IMR-90 (cell line): ENCODE data around the gene KRTAP20-1. TPM values are rescaled to one million over a fixed set of nuclear protein-coding genes. Genes with fewer than 3 reads are reported as not detected.

Source experiments
- ATAC-seq: fragments of 200-7000 bp; cut with Tn5 transposase; 2 replicates; pipeline ENCODE4 v1.9.1; 2020; ENCODE audit warnings: low read depth, mild to moderate bottlenecking, moderate library complexity
- BruUV-seq: library from RNA; stranded (reverse); fragments of 400-500 nt; replicated peaks from 2 replicates; lab custom pipeline; 2021; lab: Mats Ljungman, UMichigan
- CTCF ChIA-PET: fragments of 300-600 bp; formaldehyde crosslinking; extraction: SDS; loops from one replicate; lab custom pipeline; 2021; ENCODE audit warnings: antibody characterized with exemption; lab: Yijun Ruan, JAX
- POLR2A ChIA-PET: fragments of 300-600 bp; sonication (Branson Sonifier 250); formaldehyde crosslinking; loops from one replicate; lab custom pipeline; 2022; ENCODE audit warnings: antibody characterized with exemption; ENCODE audit not compliant: unreplicated experiment; lab: Charles Lee
- DNase-seq: peaks from one replicate; pipeline ENCODE4 v3.0.0; 2013
- H2AFZ ChIP-seq: replicated peaks from 2 replicates; pipeline ENCODE3; 2013; ENCODE audit warnings: low read length, mild to moderate bottlenecking; ENCODE audit not compliant: poor library complexity
- H2AK5ac ChIP-seq: 2 replicates; pipeline ENCODE4 v1.6.1; 2013; ENCODE audit warnings: low read depth, low read length, inconsistent platforms
- H2AK9ac ChIP-seq: replicated peaks from 2 replicates; pipeline ENCODE3; 2013; ENCODE audit warnings: mild to moderate bottlenecking, low read depth, low read length, moderate library complexity; ENCODE audit not compliant: poor library complexity
- H2BK120ac ChIP-seq: 2 replicates; pipeline ENCODE4 v1.6.1; 2013; ENCODE audit warnings: low read depth, low read length, inconsistent platforms
- H2BK15ac ChIP-seq: 3 replicates; pipeline ENCODE4 v1.6.1; 2013; ENCODE audit warnings: low read depth, low read length, inconsistent platforms
- H2BK20ac ChIP-seq: 2 replicates; pipeline ENCODE4 v1.6.1; 2013; ENCODE audit warnings: low read depth, mild to moderate bottlenecking, inconsistent platforms, low read length, moderate library complexity
- H2BK5ac ChIP-seq: 2 replicates; pipeline ENCODE4 v1.6.1; 2013; ENCODE audit warnings: mild to moderate bottlenecking, low read depth, low read length, inconsistent platforms; ENCODE audit not compliant: poor library complexity, severe bottlenecking
- H3K14ac ChIP-seq: replicated peaks from 2 replicates; pipeline ENCODE4 v1.6.1; 2013; ENCODE audit warnings: low read depth, low read length, inconsistent platforms
- H3K18ac ChIP-seq: 2 replicates; pipeline ENCODE4 v1.6.1; 2013; ENCODE audit warnings: low read depth, low read length, control low read depth
- H3K23ac ChIP-seq: 2 replicates; pipeline ENCODE4 v1.6.1; 2013; ENCODE audit warnings: low read depth, low read length, inconsistent platforms
- H3K27ac ChIP-seq: 2 replicates; pipeline ENCODE4 v1.5.1; 2013; ENCODE audit warnings: mild to moderate bottlenecking, control low read depth, low read length; ENCODE audit not compliant: insufficient read depth
- H3K27me3 ChIP-seq: 2 replicates; pipeline ENCODE4 v1.6.1; 2013; ENCODE audit warnings: low read length; ENCODE audit not compliant: control insufficient read depth, insufficient read depth
- H3K36me3 ChIP-seq: 2 replicates; pipeline ENCODE4 v1.6.1; 2013; ENCODE audit warnings: low read length, mixed read lengths; ENCODE audit not compliant: control insufficient read depth, insufficient read depth
- H3K4ac ChIP-seq: 2 replicates; pipeline ENCODE4 v1.6.1; 2013; ENCODE audit warnings: low read depth, low read length, inconsistent platforms
- H3K4me1 ChIP-seq: 2 replicates; pipeline ENCODE4 v1.6.1; 2013; ENCODE audit warnings: low read length, mixed read lengths; ENCODE audit not compliant: control insufficient read depth, insufficient read depth
- H3K4me2 ChIP-seq: 2 replicates; pipeline ENCODE4 v1.6.1; 2013; ENCODE audit warnings: low read depth, mild to moderate bottlenecking, control low read depth, low read length, moderate library complexity
- H3K4me3 ChIP-seq: 2 replicates; pipeline ENCODE4 v1.5.1; 2013; ENCODE audit warnings: low read depth, mild to moderate bottlenecking, control low read depth, low read length, moderate library complexity; ENCODE audit not compliant: insufficient read depth
- H3K56ac ChIP-seq: 2 replicates; pipeline ENCODE4 v1.6.1; 2013; ENCODE audit warnings: low read length, inconsistent platforms; ENCODE audit not compliant: insufficient read depth; ENCODE audit errors: extremely low read depth
- H3K79me1 ChIP-seq, 2 experiments: 2 replicates each; pipeline ENCODE4 v1.6.1; 2013; ENCODE audit warnings: low read length in 2 of 2, inconsistent platforms in 1 of 2, low read depth in 1 of 2
- H3K9ac ChIP-seq: 2 replicates; pipeline ENCODE4 v1.6.1; 2013; ENCODE audit warnings: low read depth, low read length, control low read depth
- H3K9me1 ChIP-seq: 2 replicates; pipeline ENCODE4 v1.6.1; 2013; ENCODE audit warnings: low read length, inconsistent platforms; ENCODE audit not compliant: insufficient read depth
- H3K9me3 ChIP-seq: 2 replicates; pipeline ENCODE4 v1.6.1; 2013; ENCODE audit warnings: low read length; ENCODE audit not compliant: control insufficient read depth, insufficient read depth
- H4K20me1 ChIP-seq: 2 replicates; pipeline ENCODE4 v1.6.1; 2013; ENCODE audit warnings: low read length, inconsistent platforms; ENCODE audit not compliant: insufficient read depth
- H4K5ac ChIP-seq: 2 replicates; pipeline ENCODE4 v1.6.1; 2013; ENCODE audit warnings: mild to moderate bottlenecking, low read depth, low read length, control low read depth
- H4K8ac ChIP-seq, 2 experiments: 2 replicates each; pipeline ENCODE4 v1.6.1; 2013; ENCODE audit warnings: low read depth in 2 of 2, low read length in 2 of 2, control low read depth in 1 of 2, inconsistent platforms in 1 of 2
- H4K91ac ChIP-seq: 2 replicates; pipeline ENCODE4 v1.6.1; 2013; ENCODE audit warnings: low read depth, low read length, inconsistent platforms; ENCODE audit not compliant: insufficient read depth
- BHLHE40 ChIP-seq: fragments of 150-350 bp; IDR thresholded peaks from 2 replicates; pipeline ENCODE4 v1.6.1; 2016; ENCODE audit warnings: mild to moderate bottlenecking, low read depth, low read length
- CEBPB ChIP-seq: IDR thresholded peaks from 2 replicates; pipeline ENCODE4 v1.6.1; 2012; ENCODE audit warnings: low read depth, low read length, improper control_type of control experiment
- CHD1 ChIP-seq: IDR thresholded peaks from 2 replicates; pipeline ENCODE4 v1.6.1; 2012; ENCODE audit warnings: low read depth, low read length, improper control_type of control experiment
- FOS ChIP-seq: fragments of 150-350 bp; IDR thresholded peaks from 2 replicates; pipeline ENCODE4 v1.6.1; 2016; ENCODE audit warnings: low read depth, low read length
- MAFK ChIP-seq: IDR thresholded peaks from 2 replicates; pipeline ENCODE4 v1.6.1; 2012; ENCODE audit warnings: low read depth, low read length, improper control_type of control experiment
- MAZ ChIP-seq: IDR thresholded peaks from 2 replicates; pipeline ENCODE4 v1.6.1; 2012; ENCODE audit warnings: low read depth, mild to moderate bottlenecking, low read length, improper control_type of control experiment, moderate library complexity, borderline replicate concordance
- MXI1 ChIP-seq: IDR thresholded peaks from 2 replicates; pipeline ENCODE4 v1.6.1; 2012; ENCODE audit warnings: low read depth, mild to moderate bottlenecking, low read length, moderate library complexity, borderline replicate concordance
- NFE2L2 ChIP-seq: fragments of 150-350 bp; IDR thresholded peaks from 2 replicates; pipeline ENCODE4 v1.6.1; 2016; ENCODE audit warnings: low read depth, mild to moderate bottlenecking, low read length
- POLR2A ChIP-seq: IDR thresholded peaks from 2 replicates; pipeline ENCODE4 v1.6.1; 2012; ENCODE audit warnings: mild to moderate bottlenecking, low read depth, low read length
- RAD21 ChIP-seq: IDR thresholded peaks from 2 replicates; pipeline ENCODE4 v1.6.1; 2012; ENCODE audit warnings: low read length, improper control_type of control experiment
- RCOR1 ChIP-seq: IDR thresholded peaks from 2 replicates; pipeline ENCODE4 v1.6.1; 2012; ENCODE audit warnings: mild to moderate bottlenecking, low read length, improper control_type of control experiment; ENCODE audit not compliant: insufficient replicate concordance
- RFX5 ChIP-seq: IDR thresholded peaks from 2 replicates; pipeline ENCODE4 v1.8.0; 2012; ENCODE audit warnings: low read depth, mild to moderate bottlenecking, low read length, moderate library complexity
- SMC3 ChIP-seq: fragments of 150-350 bp; IDR thresholded peaks from 2 replicates; pipeline ENCODE4 v1.6.1; 2016; ENCODE audit warnings: low read depth, mild to moderate bottlenecking, antibody characterized with exemption, low read length, moderate library complexity
- WGBS, 2 experiments: methylation state at CpG; one replicate each; pipeline versions ENCODE4 v1.1.5 to v1.1.7; 2013; ENCODE audit warnings: missing lambda C conversion rate in 2 of 2; ENCODE audit not compliant: insufficient read length in 1 of 2; ENCODE audit errors: extremely low coverage in 2 of 2; 5-methylcytosine and 5-hydroxymethylcytosine counted together
- dilution Hi-C: fragments of 300-500 bp; cut with HindIII; formaldehyde crosslinking; loops from one replicate; pipeline ENCODE4 v1.14.3; 2018; ENCODE audit warnings: low sequenced_read_pairs; ENCODE audit not compliant: unreplicated experiment
- in situ Hi-C: fragments of 300-500 bp; cut with MboI; formaldehyde crosslinking; loops from 3 replicates; pipeline ENCODE4 v1.14.3; 2019; ENCODE audit warnings: low sequenced_read_pairs, inconsistent platforms, mixed read lengths
- intact Hi-C: fragments of 100-400 bp; cut with micrococcal nuclease; formaldehyde crosslinking; loops from 2 replicates; pipeline ENCODE4 v1.10.0; 2022
- polyA plus RNA-seq, 3 experiments: library from polyadenylated mRNA; depleted of rRNA; stranded (reverse); fragments of >200 nt; gene quantifications; 2 replicates each; pipeline ENCODE4 v1.2.3, GENCODE V29; 2012; ENCODE audit warnings: low replicate concordance in 1 of 3
- total RNA-seq: library from RNA; depleted of rRNA; stranded (reverse); fragments of >200 nt; gene quantifications from 2 replicates; pipeline ENCODE4 v1.2.3, GENCODE V29; 2012
- TF ChIP-seq, protein P1 (sequence below): fragments of 150-350 bp; IDR thresholded peaks from 2 replicates; pipeline ENCODE4 v1.6.1; 2017; ENCODE audit warnings: mild to moderate bottlenecking, antibody characterized with exemption, low read length, low read depth
- TF ChIP-seq, protein P2 (sequence below): fragments of 150-350 bp; IDR thresholded peaks from 2 replicates; pipeline ENCODE4 v1.6.1; 2016; ENCODE audit warnings: low read depth, mild to moderate bottlenecking, low read length, moderate library complexity, borderline replicate concordance
- TF ChIP-seq, protein P3 (sequence below): conservative IDR thresholded peaks from 2 replicates; pipeline ENCODE4 v1.5.1; 2012; ENCODE audit warnings: mild to moderate bottlenecking, low read depth, low read length, improper control_type of control experiment

Gene KRTAP20-1
- total and polyA plus RNA-seq, 2 of the 4 experiments (the other 2 are of a cell fraction), result not detected

DNA sequence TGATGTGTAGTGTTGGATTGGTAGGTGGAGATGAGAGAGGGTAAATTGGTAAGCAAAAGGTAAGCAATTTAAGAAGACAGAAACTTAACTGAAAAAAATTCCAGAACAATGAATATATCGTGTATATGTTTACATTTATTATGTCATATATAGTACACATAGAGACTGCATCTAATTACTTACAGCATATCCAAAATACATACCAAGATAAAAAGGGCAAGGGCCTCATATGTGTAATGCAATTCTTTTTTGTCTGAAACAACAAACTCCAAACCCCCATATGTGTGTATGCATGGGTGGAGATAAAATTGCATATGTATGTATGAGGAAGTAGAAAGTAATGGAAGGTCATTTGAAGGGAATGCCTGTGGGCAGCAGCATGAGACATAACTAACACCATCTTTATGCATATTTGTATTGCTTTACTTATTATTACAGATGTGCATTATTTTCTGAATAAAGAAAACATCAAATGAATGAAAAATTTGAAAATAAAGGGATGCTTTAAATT, 30.7 kb downstream of the KRTAP20-1 start:
- Histone ChIP-seq H3K4me2 (no peak overlapping the region), H2BK120ac (no peak overlapping the region), H3K14ac (no peak overlapping the region), H2BK5ac (no peak overlapping the region), H2AK5ac (no peak overlapping the region), H3K4me3 (no peak overlapping the region), H2AK9ac (no peak overlapping the region), H3K79me1 (no peaks in the 10 kb centered on the region), H3K9me1 (no peaks in the 10 kb centered on the region), H3K36me3 (no peaks in the 10 kb centered on the region), H4K20me1 (no peaks in the 10 kb centered on the region), H4K8ac (no peak overlapping the region), H3K9ac (no peak overlapping the region), H3K27ac (no peak overlapping the region), H2BK20ac (no peak overlapping the region), H3K9me3 (peaks cover 4% of the 10 kb centered on the region; the same call in 1 of the 2 replicates), H4K5ac (no peak overlapping the region), H3K56ac (no peak overlapping the region), H3K18ac (no peak overlapping the region), H3K4ac (no peak overlapping the region), H2AFZ (no peak overlapping the region), H2BK15ac (no peak overlapping the region), H3K27me3 (no peaks in the 10 kb centered on the region), H3K4me1 (no peaks in the 10 kb centered on the region), H3K23ac (no peak overlapping the region), H4K91ac (no peak overlapping the region)
- in situ Hi-C loops, result no loop called here
- dilution Hi-C loops, result no loop called here
- ATAC-seq (no peak), DNase-seq (no peak)
- ChIA-PET POLR2A (no interaction called here), CTCF (no interaction called here)
- intact Hi-C loops, result no loop called here
- TF ChIP-seq MAZ, result no peak
- TF ChIP-seq SMC3, result no peak
- TF ChIP-seq RFX5, result no peak
- no peak for TF ChIP-seq BHLHE40
- TF ChIP-seq CEBPB, result no peak
- TF ChIP-seq FOS, result no peak
- TF ChIP-seq, protein P1, sequence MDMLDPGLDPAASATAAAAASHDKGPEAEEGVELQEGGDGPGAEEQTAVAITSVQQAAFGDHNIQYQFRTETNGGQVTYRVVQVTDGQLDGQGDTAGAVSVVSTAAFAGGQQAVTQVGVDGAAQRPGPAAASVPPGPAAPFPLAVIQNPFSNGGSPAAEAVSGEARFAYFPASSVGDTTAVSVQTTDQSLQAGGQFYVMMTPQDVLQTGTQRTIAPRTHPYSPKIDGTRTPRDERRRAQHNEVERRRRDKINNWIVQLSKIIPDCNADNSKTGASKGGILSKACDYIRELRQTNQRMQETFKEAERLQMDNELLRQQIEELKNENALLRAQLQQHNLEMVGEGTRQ, result no peak
- no peak for TF ChIP-seq POLR2A
- no peak for TF ChIP-seq RCOR1
- TF ChIP-seq, protein P2, sequence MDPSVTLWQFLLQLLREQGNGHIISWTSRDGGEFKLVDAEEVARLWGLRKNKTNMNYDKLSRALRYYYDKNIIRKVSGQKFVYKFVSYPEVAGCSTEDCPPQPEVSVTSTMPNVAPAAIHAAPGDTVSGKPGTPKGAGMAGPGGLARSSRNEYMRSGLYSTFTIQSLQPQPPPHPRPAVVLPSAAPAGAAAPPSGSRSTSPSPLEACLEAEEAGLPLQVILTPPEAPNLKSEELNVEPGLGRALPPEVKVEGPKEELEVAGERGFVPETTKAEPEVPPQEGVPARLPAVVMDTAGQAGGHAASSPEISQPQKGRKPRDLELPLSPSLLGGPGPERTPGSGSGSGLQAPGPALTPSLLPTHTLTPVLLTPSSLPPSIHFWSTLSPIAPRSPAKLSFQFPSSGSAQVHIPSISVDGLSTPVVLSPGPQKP, result no peak
- TF ChIP-seq, protein P3, sequence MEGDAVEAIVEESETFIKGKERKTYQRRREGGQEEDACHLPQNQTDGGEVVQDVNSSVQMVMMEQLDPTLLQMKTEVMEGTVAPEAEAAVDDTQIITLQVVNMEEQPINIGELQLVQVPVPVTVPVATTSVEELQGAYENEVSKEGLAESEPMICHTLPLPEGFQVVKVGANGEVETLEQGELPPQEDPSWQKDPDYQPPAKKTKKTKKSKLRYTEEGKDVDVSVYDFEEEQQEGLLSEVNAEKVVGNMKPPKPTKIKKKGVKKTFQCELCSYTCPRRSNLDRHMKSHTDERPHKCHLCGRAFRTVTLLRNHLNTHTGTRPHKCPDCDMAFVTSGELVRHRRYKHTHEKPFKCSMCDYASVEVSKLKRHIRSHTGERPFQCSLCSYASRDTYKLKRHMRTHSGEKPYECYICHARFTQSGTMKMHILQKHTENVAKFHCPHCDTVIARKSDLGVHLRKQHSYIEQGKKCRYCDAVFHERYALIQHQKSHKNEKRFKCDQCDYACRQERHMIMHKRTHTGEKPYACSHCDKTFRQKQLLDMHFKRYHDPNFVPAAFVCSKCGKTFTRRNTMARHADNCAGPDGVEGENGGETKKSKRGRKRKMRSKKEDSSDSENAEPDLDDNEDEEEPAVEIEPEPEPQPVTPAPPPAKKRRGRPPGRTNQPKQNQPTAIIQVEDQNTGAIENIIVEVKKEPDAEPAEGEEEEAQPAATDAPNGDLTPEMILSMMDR, result no peak
- no peak for TF ChIP-seq CHD1
- TF ChIP-seq MAFK, result no peak
- TF ChIP-seq RAD21, result no peak
- TF ChIP-seq NFE2L2, result no peak
- TF ChIP-seq MXI1, result no peak
- BruUV-seq, result no TSS peak
- no CpG with 5 or more reads among the region's 1 CpG for WGBS, 2 experiments
